ENCODE measurements around the gene SPTLC3. TPM values are rescaled to one million over a fixed set of nuclear protein-coding genes. Genes with fewer than 3 reads are reported as not detected.

SPTLC3 gene
- total RNA-seq, 2 experiments from 2014 or later: 0.38 to 0.59 TPM

- H3K27me3 Mint-ChIP-seq: no peaks in the 10 kb centered on the region
- no peaks in the 10 kb centered on the region for H3K9me3 ChIP-seq (ENCODE audit: control insufficient read depth in 1 of 2, insufficient read depth in 1 of 2, low read length in 2 of 2)
- CTCF ChIA-PET: no interaction called here
- H3K36me3 ChIP-seq (ENCODE audit: insufficient read depth, low read length): no peaks in the 10 kb centered on the region
- H3K4me3 Mint-ChIP-seq: no peak overlapping the region
- no peaks in the 10 kb centered on the region for H3K4me1 Mint-ChIP-seq (ENCODE audit: low read depth)
- POLR2A ChIA-PET: no interaction called here
- no peak overlapping the region for H3K27ac ChIP-seq (ENCODE audit: low read depth in 1 of 2, low read length in 2 of 2)
- TF ChIP-seq CTCF (IDR thresholded peaks at IDR 0.05): no peak
- H3K4me3 ChIP-seq (ENCODE audit: low read length): no peak overlapping the region
- no peak overlapping the region for H3K27ac Mint-ChIP-seq
- H3K27me3 ChIP-seq (ENCODE audit: control insufficient read depth in 1 of 2, insufficient read depth in 2 of 2, low read length in 2 of 2): no peaks in the 10 kb centered on the region
- no peaks in the 10 kb centered on the region for H3K36me3 Mint-ChIP-seq (ENCODE audit: low read depth)
- H3K9me3 Mint-ChIP-seq: no peaks in the 10 kb centered on the region
- DNase-seq: no peak
- intact Hi-C loops (cut with DNase I, micrococcal nuclease): no loop called here
- H3K4me1 ChIP-seq (ENCODE audit: insufficient read depth, low read length): no peaks in the 10 kb centered on the region
- ATAC-seq (ENCODE audit: poor library complexity): no peak
These were observed 76.5 kb downstream of the SPTLC3 start for GRCh38 chr20:13085275-13085674.

- H3K9me3 ChIP-seq (ENCODE audit: control insufficient read depth in 1 of 2, insufficient read depth in 1 of 2, low read length in 2 of 2): no peaks in the 10 kb centered on the region
- no peak for ATAC-seq (ENCODE audit: poor library complexity)
- Mint-ChIP-seq H3K4me1 (ENCODE audit: low read depth) (no peaks in the 10 kb centered on the region), H3K27ac (no peak overlapping the region), H3K9me3 (no peaks in the 10 kb centered on the region), H3K4me3 (no peak overlapping the region), H3K36me3 (ENCODE audit: low read depth) (no peaks in the 10 kb centered on the region), H3K27me3 (no peaks in the 10 kb centered on the region)
- intact Hi-C loops (cut with DNase I, micrococcal nuclease): no loop called here
- no peaks in the 10 kb centered on the region for H3K36me3 ChIP-seq (ENCODE audit: insufficient read depth, low read length)
- DNase-seq: no peak
- POLR2A ChIA-PET: no interaction called here
- no peak overlapping the region for H3K27ac ChIP-seq (ENCODE audit: low read depth in 1 of 2, low read length in 2 of 2)
- no peak overlapping the region for H3K4me3 ChIP-seq (ENCODE audit: low read length)
- CTCF ChIA-PET: no interaction called here
- no peaks in the 10 kb centered on the region for H3K27me3 ChIP-seq (ENCODE audit: control insufficient read depth in 1 of 2, insufficient read depth in 2 of 2, low read length in 2 of 2)
- TF ChIP-seq CTCF (IDR thresholded peaks at IDR 0.05): no peak
- no peaks in the 10 kb centered on the region for H3K4me1 ChIP-seq (ENCODE audit: insufficient read depth, low read length)
These were observed 81.2 kb downstream of the SPTLC3 start for GRCh38 chr20:13089950-13090469.

GRCh38 chr20:13092111-13092510 is 83.3 kb downstream of the SPTLC3 start:
- Histone ChIP-seq H3K27me3 (ENCODE audit: control insufficient read depth in 1 of 2, insufficient read depth in 2 of 2, low read length in 2 of 2) (no peaks in the 10 kb centered on the region), H3K4me3 (ENCODE audit: low read length) (no peak overlapping the region), H3K36me3 (ENCODE audit: insufficient read depth, low read length) (no peaks in the 10 kb centered on the region), H3K9me3 (ENCODE audit: control insufficient read depth in 1 of 2, insufficient read depth in 1 of 2, low read length in 2 of 2) (no peaks in the 10 kb centered on the region), H3K27ac (ENCODE audit: low read depth in 1 of 2, low read length in 2 of 2) (no peak overlapping the region), H3K4me1 (ENCODE audit: insufficient read depth, low read length) (no peaks in the 10 kb centered on the region)
- intact Hi-C loops (cut with DNase I, micrococcal nuclease): no loop called here
- TF ChIP-seq CTCF (IDR thresholded peaks at IDR 0.05): no peak
- Mint-ChIP-seq H3K9me3 (no peaks in the 10 kb centered on the region), H3K27me3 (no peaks in the 10 kb centered on the region), H3K4me1 (ENCODE audit: low read depth) (no peaks in the 10 kb centered on the region), H3K36me3 (ENCODE audit: low read depth) (no peaks in the 10 kb centered on the region), H3K27ac (no peak overlapping the region), H3K4me3 (no peak overlapping the region)
- no peak for DNase-seq
- CTCF ChIA-PET: no interaction called here
- POLR2A ChIA-PET: no interaction called here
- ATAC-seq (ENCODE audit: poor library complexity): no peak

All from CD4-positive, alpha-beta T cell (primary cell).